Stimulated activated CD8-positive, alpha-beta memory T cell treated with anti-CD3 and anti-CD28 coated beads, Interleukin-15, amount 100 ng/mL, for 4 hours (primary cell): ENCODE results near the gene DNAJA1.

Experiments used
- DNase-seq, 2 donors: peaks; one replicate each; pipeline ENCODE4 v3.0.0-alpha.2; 2020; ENCODE audit warnings: low read depth in 2 of 2

DNAJA1 gene

DNA sequence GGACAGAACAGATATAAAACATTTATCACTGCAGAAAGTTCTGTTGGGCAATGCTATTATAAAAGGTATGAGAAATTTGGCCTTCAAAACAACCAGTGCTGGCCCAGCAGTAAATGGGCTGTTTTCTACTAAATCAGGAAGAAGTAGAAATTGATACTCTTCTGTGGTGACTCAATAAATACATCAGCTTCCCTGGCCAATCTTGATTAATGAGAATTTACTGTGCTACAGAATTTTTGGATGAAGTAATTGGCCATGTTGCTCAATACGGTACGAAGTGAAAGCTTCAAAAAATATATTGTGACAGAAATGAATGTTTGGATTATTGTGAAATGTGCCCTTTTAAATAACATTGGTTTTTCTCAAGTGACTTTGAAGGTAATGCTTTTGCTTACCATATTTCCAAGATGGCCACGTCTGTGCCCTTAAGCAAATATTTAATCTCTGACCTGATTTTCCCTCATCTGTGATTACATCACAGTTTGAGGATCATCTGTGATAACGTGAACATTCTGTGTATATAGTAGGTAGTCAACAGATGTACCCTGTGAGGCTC lies 4.2 kb downstream of the DNAJA1 start:
- DNase-seq: no peak

DNA sequence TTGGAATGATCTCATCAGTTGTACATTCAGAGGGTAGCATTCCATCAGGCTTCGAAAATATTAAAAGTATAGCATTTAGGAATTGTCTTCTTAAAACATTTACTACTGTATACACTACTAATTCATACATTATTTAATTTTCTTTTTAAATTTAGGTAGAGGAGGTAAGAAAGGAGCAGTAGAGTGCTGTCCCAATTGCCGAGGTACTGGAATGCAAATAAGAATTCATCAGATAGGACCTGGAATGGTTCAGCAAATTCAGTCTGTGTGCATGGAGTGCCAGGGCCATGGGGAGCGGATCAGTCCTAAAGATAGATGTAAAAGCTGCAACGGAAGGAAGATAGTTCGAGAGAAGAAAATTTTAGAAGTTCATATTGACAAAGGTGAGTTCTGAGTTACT lies 5.2 kb downstream of the DNAJA1 start:
- DNase-seq: no peak

DNA sequence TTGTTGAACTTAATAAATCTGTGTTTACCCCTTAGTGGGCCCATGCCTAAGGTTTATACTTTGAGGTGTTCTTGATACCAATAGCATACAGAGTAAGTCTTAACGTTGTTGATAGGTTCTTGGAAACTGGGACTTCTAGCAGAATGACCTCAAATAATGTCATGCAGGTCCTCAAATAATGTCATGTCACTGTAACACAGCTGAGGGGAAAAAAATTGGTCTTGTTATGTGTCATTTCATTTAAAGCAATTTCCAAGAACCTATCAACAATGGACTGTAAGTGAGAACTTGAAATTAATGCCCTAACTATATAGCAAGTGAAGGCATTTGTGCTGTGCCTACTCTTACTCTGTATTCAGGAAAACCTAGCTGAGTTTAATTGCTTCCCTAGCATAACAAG lies 7.2 kb downstream of the DNAJA1 start:
- DNase-seq: no peak

DNA sequence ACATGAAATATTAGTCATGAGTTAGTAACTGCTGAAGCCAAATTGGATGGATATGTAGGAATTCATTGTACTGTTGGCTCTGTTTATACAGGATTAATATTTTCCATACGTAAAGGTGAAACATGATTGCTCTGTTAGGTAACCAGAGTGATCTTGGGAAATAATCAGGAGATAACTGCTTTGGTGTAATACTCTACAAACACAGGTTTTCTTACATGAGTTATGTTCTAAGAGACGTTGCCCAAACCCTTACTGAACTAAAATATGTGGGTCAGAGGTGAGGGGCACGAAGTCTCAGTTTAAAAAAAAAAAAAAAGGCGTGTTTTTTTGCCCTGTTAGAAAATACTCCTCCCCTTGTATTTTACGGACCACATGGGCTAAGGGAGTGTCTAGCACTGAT lies 7.8 kb downstream of the DNAJA1 start:
- DNase-seq: no peak

DNA sequence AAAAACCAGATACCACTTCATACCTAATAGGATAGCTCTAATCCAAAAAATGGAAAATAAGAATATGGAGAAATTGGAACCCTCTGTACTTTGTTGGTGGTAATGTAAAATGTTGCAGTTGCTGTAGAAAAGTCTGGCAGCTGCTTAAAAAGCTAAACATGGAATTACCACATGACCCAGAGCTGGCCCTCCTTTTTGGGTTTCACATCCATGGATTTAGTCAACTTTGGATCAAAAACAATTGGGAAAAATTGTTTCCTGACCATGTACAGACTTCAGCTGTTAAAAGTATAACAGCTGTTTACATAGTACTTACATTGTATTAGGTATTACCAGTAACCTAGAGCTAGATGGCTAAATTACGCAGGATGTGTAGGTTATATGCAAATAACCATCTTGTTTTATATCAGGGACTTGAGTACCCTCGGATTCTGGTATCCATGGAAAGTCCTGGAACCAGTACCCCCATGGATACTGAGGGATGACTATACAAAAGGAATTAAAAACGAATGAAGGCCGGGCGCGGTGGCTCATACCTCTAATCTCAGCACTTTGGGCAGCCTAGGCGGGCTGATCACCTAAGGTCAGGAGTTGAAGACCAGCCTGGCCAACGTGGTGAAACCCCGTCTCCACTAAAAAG lies 15.8 kb downstream of the DNAJA1 start:
- no peak for DNase-seq

DNA sequence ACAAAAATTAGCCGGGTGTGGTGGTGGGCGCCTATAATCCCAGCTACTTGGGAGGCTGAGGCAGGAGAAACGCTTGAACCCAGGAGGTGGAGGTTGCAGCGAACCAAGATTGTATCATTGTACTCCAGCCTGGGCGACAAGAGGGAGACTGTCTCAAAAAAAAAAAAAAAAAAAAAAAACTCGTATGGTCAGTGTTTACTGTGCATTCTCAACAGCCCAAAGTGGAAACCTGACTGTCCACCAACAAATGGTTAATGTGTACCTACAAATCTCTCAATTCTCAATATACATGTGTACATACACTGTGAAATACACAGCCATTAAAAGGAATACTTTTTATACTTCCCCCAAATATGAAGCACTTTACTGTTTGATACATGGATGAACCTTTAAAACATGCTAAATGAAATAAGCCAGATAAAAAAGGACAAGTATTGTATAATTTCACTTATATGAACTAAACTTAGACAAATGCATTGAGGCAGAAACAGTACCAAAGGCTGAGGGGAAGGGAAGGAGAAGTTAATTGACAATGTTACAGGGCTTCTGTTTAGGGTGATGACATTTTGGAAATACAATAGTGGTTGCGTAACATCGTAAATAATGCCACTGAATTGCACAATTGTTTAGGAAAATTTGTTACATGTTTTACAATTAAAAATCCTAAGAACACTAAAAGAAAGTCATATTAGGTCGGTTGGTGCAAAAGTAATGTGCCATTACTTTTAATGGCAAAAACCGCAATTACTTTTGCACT lies 16.5 kb downstream of the DNAJA1 start:
- DNase-seq: no peak

DNA sequence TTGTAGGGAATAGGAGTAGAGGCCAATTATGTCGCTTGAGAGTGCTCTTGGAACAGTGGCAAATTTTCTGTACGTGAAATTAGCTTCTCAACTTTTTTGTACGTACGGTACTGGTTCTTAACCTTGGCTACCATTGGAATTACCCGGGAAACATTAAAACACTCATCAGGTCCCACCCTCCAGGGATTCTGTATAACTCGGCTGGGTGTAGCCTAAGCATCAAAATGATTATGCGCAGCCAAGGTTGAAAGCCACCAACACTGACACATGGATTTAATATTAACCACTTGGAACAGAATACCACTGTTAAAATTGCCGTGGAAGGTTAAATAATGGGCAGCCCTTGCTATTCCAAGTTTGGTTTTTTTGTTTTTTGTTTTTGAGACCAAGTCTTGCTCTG lies 17.4 kb downstream of the DNAJA1 start:
- no peak for DNase-seq

DNA sequence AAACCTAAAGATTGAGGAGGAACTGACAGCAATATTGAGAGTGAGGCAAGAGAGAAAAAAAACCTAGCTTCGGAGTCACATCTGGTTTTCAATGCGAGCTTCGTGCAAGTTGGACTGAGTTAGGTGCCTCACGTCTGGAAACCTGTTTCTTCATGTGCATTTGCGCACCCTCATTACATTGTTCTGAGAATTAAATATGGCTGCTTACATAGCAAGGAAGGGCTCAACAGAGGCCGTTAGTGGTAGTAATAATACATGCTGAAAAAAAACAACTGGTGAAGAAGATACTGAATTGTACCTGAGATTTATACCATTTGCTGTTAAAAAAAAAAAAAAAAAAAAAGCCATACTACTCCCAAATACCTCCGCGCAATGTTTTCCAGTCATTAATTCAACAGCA lies 18.6 kb downstream of the DNAJA1 start:
- DNase-seq: no peak

DNA sequence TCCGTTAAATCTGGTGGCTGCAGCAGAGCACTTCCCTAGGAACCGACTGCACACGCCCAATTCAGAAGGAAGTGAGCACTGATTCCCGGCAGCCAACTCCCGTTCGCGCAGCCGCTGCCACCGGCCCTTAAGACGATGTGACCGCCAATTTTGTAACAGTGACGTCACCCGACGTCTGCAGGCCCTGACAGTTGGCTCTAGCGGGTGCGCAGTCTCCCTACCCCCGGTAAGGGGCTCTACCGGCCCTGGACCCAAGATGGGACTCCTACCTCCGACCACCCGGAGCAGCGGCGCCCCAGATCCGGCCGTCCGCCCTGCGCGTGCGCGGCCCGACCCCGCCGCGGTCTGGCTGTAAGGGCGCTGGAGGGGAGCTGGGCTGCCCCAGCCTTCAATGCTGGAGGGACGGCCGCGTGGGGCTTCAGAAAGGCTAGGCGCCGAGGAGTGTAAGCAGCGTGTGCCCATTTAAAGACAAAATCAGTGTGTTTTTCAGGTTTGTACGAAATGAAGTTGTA lies 19.1 kb downstream of the DNAJA1 start:
- DNase-seq: peak; percentile 22 to 26

DNA sequence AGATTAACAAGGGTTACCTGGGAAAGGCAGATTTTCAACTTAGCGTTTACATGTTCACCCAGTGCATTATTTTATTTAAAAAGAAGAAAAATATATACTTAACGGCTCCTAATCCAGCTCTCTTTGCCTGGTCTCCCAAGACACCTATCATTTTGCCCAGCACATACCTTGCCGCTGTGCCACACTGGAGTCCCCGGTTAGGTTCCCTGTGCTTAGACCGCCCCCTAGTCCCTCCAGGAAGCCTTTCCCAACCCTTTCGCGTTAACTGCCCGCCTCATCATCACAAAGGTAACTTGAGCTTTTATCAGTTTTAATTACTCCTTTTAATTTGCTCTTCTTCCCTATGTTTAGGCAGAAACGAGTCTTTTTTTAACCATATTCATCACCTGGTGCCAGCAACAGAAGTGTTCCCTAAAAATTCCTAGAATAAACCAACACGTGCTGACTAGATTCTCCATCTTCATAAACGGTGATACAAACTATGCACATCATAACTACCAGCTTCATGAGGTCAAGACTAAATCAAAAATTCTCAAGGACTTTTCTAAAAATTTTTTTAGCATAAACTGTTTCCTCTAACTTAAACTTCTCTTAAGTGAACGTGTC lies 19.7 kb downstream of the DNAJA1 start:
- DNase-seq: no peak

DNA sequence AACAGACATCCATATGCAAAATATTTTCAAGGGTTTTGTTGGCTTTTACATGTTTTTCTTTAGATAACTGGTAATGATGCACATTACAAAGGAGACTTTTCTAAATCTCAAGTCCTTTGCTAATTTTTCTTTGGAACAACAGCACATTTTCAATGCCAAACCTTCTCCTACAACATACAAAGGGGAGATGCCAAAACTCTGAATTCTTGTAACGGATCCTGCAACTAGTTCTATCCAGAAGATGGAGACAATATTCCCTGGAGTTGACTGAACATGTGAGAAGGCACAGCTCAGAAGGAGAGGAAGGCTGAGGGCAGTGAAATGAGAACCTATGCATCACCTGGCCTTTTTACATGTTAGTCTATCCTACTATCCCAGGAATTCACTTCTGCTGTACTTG lies 21.0 kb downstream of the DNAJA1 start:
- DNase-seq: no peak

DNA sequence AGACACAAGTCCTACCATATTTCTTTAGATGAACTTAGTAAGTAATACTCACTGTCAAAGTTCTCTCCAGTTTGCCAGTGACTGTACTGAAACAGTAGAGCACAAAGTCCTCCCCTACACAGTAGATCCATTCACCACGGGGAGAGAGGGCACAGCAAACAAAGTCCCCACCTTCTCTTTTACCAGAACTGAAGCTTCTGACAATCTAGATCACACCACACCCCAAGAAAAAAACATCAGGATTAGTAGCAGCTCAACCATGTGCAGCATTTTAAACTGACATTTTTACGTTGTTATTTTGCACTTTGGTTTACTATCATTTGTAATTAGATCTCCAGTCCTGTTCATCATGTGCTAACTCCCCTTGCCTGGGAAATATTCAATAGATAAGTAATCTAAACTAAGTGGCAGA lies 23.0 kb downstream of the DNAJA1 start:
- no peak for DNase-seq

DNA sequence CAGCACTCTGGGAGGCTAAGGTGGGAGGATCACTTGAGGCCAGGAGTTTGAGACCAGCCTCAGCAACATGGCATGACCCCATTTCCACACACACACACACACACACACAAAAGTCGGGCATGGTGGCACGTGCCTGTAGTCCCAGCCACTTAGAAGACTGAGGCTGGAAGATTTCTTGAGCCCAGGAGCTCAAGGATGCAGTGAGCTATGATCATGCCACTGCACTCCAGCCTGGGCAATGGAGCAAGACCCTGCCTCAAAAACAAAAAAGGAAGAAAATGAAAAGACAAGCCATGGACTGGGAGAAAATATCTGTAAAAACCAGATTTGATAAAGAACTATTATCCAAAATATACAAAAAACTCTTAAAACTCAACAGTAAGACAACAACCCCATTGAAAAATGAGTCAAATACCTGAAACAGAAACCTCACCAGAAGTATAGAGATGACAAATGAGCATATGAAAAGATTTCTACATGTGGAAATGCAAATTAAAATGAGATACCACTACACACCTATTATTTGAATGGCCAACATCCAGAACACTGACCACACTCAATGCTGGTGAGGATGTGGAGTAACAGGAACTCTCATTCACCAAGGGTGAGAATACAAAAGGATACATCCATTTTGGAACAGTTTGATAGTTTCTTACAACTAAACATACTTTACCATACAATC lies 24.7 kb downstream of the DNAJA1 start:
- DNase-seq: no peak

DNA sequence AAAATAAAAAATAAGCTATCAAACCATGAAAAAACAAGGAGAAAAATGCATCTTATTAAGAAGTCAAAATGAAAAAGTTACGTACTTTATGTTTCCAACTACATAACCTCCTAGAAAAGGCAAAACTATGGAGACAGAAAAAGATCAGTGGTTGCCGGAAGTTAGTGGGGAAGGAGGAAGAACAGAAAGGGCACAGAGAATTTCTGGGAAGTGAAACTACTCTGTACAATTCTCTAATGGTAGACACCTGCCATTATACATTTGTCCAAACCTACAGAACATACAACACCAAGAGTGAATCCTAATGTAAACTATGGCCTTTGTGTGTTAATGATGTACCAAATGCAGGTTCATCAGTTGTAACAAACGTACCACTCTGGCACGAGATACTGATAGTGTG lies 26.1 kb downstream of the DNAJA1 start:
- DNase-seq: no peak

DNA sequence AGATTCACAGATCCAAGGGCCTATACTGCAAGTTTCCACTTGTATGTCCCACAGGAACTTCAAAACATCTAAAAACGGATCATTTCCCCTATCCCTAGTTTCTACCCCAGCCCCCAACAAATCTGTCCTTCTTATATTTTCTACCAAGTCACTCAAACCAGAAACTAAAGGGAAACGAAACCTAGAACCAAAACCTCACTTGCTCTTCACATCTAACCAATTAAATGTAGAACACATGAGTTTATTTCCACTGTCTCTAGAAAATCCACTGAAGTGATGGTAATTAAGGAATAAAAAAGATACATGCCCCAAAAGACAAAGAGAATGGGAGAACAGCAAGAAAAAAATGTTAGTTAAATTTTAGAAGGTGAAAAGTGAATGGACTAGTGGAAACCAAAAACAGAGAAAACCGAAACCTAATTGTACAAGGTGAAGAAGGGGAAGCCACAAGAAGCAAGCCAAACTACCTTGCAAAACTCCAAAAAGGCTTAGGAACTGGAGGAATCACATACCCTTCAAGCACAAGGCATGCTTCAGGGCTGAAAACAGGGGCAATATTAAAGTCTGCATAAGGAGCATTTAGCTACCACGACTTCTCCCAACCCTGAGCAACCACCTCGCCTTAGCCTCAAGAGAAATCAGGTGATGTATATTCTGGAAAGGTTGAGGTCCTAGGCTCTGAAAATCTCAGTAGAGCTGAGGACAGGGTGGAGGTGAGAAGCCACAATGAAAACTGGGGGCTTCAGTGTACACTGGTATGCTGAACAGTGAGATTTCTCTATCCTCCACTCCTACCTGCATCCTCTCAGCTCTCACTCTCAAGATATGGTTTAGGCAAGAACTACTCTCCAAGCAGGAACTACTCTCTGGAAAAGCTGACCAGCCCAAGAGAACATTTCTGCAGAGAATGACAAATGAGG lies 40.3 kb downstream of the DNAJA1 start:
- no peak for DNase-seq

DNA sequence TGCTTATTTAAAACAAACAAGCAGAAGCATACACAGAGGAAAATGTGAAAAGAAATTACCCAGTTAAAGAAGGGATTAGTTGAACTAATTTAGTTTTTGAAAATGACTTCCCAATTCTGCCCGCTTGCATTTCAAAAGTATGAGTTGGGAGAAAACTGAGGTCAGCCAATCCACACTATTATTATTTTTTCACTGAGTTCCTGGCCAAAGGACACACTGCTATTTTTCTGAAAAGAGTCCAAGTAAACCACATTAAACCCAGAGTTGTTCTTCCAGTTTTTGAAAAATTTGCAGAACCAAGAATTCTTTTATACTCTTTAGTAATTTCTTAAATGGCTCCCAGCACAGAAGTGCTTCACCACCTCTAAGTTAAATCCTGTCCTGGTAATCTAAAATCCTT lies 43.9 kb downstream of the DNAJA1 start:
- DNase-seq: no peak

DNA sequence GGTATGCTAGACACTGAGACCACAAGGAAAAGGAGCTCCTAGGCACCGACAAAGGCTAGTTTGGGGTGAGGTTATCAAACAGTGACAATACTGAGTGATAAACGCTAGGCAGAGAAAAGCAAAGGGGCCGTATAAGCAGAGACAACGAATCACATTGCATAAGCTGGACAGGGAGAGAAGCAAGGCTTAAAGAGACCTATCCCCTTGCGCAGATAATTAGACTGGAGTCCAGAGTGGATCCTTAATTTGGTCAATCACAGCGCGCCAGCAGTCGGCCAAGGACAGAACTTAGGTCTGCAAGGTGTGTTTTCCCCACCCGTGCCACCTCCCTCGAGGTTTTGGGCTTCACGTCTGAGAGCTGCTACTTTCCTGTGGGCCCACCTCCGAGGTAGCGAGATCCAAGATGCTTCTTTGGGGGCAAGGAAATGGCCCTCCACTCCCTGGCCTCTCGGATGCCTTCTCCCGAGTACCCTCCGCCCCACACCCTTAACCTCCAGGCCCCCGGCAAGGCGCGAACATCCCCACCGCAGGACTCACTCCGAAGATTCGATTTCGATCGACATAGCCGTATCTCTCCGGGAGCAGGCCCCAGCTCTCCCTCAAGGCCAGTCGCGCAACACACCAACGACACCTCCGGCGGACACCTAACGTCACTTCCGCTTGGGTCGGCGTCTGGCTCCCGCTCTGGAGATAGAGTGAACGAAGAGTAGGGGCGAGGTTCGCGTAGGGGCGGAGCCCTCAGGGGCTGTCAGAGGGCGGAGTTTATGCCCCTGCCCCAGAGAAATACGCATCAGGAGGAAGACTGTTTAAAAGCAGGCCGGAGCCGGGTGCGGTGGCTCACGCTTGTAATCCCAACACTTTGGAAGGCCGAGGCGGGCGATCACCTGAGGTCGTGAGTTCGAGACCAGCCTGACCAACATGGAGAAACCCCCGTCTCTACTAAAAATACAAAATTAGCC lies 51.3 kb downstream of the DNAJA1 start, which contains the start of gene SMU1:
Gene SMU1 (minus strand): TSS at position 629 of the 959 bp plus-strand sequence. CDS start 66 bp downstream, at position 563.
- peak; percentile 87 to 93 for DNase-seq

DNA sequence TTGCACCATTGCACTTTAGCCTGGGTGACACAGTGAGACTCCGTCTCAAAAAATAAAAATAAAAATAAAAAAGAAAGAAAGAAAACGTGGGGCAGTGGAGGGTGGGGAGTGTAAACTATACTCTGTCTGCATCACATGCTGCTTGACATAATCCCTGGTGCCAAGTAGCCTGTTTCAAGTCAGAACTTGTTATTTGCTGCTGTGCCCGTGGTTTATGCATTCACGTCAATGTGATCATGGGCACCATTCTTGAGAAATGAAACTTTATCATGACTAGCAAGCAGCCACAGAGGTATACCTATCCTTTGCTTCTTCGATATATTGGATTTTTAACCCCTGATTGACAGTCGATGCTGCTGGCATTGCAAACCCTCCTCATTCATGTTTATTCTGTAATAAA lies 55.5 kb downstream of the DNAJA1 start:
- DNase-seq: no peak

DNA sequence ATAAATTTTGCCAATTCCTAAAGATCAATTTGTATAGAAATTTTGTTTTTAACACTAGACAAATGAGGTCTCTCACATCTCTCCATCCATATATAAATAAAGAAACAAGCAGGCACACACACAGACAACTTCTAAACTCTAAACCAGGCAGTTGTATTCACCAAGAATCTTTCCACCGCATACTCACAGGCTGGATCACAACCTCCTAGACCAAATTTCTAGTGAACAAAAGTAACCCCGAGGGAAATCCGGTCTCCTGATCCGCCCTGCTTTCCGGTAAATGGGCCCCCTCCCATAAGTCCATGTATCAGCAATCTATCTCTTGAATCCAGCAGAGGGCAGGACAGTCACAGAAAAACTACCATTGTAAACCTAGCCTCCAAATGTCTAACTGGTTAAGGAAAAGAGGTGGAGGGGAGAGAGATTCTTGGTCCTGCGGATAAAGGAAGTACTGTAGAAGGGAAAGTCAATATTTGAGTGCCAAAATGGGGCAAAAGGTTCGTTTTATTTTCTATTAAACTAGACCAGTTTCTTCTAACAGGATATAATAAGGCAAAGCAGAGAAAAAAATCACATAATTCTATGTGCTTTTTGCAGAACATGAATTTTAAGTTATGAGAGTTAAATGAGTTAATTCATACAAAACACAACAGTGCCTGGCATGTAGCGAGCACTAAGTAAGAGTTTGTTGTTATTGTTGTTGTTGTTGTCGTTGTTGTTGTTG lies 56.2 kb downstream of the DNAJA1 start:
- DNase-seq: peak in 1 of 2 donors; percentile 44
